HG03521 (cell line): Measurements from ENCODE around the gene SMIM24.
"Not testable (repeated sequence)": the region's sequence is repeated elsewhere in the genome, so short reads cannot be mapped to it uniquely, and the experiment has no call there.

ENCODE experiments used
- ATAC-seq: cut with Tn5 transposase; IDR thresholded peaks from one replicate; pipeline ENCODE4 v1.9.1; 2021; ENCODE audit warnings: mild to moderate bottlenecking, moderate library complexity; ENCODE audit not compliant: unreplicated experiment

SMIM24 gene

DNA sequence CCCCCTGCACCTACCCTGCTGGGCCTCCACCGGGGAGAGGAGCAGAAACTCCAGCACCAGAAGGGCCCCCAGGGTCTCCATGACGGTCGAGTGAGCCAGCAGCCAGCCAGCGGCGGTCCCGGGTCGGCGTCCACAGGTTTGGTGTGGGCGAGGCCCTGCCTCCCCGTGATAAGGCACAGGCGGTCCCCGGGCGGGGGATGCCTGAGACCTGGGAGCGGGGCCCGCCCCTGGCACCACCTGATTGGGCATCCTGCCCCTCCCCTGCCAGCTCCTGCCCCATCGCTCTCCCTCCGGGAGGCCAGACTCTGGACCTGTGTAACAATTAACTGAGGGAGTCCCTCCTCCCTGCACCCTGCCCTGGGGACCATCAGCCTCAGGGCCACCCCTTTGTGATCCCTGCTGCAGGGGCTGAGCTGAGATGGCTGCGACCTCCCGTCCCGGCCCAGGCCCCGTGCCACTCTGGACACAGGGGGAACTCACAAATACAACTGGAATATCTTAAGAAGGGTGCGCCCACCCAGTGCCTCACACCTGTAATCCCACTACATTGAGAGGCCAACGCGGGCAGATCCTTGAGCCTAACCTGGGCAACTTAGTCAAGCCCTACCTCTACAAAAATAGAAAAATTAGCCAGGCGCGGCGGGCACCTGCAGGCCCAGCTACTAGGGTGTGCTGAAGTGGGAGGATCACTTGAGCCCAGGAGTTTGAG is at the start of gene SMIM24:
TSS of gene SMIM24 (minus strand) at position 143 of the 709 bp plus-strand sequence. CDS start at position 81, 62 bp downstream.
- no peak for ATAC-seq

- ATAC-seq, result not testable (repeated sequence)
These were observed 49.0 kb upstream of the SMIM24 start for GRCh38 chr19:3529299-3529698.

- ATAC-seq, result no peak
These were observed 48.4 kb upstream of the SMIM24 start for GRCh38 chr19:3528539-3529211.

- ATAC-seq, result no peak
These were observed 47.8 kb upstream of the SMIM24 start for GRCh38 chr19:3528080-3528479.

- no peak for ATAC-seq
These were observed 47.0 kb upstream of the SMIM24 start for GRCh38 chr19:3527238-3527910.

DNA sequence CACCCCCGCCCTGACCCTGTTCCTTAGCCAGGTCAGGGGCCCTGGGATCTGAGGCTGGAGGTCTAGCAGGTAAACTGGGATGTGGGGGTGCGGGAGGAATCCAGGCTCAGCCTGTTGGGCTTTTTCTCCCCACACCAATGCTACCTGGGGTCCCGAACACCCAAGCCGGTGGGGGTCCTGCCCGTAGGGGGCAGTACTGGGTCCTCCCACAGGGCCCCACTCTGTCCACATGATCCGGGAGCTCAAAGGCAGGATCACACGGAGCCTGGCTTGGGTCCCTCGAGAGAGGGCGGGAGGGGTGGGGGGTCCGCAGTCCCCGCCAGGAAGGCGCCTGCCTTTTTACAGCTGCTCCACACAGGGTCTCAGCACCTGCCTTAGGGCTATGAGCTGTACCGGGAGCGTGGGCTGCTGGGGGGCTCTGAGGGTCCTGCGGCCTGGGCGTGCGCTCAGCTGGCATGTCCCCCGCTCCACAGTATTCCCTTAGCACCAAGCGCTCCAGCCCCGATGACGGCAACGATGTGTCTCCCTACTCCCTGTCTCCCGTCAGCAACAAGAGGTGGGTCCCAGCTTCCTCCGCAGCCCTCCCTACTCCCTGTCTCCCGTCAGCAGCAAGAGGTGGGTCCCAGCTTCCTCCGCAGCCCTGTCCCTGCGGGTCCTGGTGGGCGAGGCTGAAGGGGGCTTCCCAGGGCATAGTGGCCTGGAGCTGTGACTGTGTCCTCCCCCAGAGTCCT is 46.3 kb upstream of the SMIM24 start:
- no peak for ATAC-seq

DNA sequence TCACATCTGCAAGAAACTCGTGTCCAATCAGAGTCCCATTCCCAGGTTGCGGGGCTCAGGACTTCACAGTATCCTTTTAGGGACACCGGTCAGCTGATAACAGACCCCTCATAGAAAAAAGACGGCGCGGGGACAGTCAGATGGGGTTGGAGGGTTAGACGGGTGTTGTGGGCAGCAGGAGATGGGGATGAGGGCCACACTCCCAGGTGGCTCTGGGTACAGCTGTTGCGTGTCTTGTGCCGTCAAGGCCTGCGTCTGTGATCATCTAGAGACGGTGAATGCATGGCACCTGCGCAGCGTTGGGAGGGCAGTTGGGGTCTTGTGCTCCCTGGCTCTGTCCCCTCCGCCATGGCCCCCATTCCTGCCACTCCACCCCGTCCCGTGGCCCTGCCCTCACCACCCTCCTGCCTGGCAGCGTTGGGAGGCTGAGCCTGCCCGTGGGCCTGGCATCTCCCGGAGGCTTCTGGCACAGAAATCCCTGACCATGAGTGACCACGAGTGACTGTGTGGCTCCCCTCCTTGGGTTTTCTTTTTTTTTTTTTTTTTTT is 44.7 kb upstream of the SMIM24 start:
- ATAC-seq, result no peak

GRCh38 chr19:3524078-3524842 is 43.9 kb upstream of the SMIM24 start:
- ATAC-seq, result no peak

GRCh38 chr19:3523361-3524077 is 43.2 kb upstream of the SMIM24 start:
- no peak for ATAC-seq

DNA sequence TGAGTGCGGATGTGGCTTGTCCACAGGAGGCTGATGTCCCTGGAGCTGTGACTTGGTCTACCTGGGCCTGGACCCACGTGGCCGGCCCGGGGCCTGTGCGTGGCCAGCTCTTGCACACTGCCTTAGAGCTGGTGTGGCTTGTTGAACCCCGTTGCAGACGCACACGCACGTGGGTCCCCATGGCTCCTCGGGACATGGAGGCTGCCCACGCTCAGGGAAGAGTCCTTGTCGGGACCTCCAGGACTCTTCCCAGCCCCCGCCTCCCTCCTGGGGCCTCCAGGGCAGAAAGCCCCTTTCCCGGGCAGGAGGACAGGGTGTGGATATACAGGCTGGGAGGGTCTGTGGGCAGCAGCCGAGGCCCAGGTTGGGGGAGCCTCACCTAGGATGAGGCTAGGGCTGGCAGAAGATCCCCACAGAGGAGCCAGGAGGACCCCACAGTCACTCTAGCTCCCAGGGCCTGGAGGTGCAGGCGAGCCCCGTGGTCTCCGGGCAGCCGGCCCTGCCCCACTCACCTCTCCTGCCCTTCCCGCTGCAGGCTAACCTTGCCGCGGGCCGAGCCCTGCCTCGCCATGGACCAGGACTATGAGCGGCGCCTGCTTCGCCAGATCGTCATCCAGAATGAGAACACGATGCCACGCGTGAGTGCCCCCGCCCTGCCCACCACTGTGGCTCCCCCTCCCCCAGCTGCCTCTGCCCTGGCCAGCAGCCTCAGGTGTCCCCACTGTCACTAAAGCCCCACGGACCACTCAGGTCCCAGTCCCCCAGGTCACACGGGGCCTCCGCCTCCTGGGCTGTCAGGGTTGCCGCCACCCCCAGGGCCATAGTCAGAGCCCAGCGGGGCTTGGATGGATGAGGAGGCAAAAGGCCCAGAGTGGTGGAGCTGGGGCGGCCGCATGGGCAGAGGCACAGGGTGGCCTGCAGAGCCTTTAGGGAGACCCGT is 42.4 kb upstream of the SMIM24 start:
- no peak for ATAC-seq

DNA sequence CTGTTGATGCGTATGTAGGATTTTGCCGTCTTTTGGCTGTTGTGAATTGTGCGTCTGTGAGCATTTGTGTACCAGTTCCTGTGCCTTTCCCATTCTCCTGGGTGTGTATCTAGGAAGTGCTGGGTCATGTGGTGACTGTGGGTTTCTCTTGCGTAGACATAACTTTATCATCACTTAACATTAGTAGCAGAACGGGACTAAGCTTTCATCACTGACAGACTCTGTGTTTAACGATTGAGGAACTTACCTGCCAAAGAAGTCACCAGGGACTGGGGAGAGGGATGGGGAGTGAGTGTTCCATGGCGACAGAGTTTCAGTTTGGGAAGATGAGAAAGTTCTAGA is 40.8 kb upstream of the SMIM24 start:
- no peak for ATAC-seq

DNA sequence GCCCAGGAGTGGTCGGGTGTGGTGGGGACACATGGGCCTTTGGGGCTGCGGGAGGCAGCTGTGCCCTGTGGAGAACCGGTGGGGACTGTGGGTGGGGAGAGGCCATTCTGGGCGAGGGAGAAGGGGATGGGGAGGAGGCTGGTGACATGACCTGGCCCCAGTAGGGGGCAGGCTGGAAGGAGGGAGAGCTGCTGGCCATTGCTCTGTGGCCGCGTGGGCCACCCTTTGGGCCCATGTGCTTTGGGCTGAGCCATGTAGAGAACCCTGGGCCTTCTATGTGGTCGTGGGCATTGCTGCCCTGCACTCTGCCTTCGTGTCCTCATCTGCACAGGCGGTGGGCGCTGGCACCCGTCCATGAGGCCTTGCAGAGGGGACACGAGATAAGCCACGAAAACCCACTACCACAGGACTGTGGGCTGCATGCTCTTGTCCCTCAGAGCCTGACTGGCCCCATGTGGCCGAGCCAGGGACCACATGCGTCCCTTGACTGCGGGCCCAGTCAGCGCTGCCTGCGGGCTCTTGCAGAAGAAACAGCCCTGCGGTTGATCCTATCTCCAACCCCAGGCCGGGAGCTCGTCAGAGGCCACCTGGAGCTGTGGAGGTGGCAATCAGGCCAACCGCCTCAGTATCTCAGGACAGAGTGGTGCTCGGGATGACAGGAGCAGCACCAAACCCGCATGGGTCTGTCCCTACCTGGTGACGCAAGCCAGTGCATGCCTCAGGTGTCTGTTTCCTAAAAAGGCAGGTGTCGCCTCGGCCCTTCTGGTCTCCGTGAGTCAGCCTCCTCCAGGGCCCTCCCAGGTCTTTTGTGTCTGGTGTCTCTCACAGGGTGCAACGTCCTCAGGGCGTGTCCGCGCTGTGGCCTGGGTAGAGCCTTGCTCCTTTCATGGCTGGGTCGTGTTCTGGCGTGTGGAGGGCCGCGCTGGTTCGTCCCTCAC is 40.1 kb upstream of the SMIM24 start:
- ATAC-seq, result no peak

DNA sequence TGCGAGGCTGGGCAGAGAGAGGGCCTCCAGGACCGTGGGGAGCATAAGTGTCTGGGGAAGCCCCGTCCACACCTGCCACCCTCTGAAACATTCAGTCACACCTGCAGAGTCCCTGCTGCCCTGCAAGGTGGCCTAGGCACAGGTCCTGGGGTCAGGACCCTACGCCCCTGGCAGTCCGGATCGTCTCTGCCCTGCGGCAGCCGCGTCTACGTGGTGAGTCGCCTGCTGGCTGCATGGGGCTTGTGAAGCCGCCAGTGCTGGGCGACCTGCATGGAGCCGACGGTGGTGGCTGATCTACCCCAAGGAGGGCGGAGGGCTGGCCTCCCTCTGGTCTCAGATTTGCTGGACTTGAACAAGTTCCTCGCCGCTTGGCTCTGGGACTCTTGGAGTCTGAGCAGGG is 38.8 kb upstream of the SMIM24 start:
- no peak for ATAC-seq

- no peak for ATAC-seq
These were observed 38.3 kb upstream of the SMIM24 start for GRCh38 chr19:3518659-3519058.

- no peak for ATAC-seq
These were observed 37.9 kb upstream of the SMIM24 start for GRCh38 chr19:3518255-3518654.

- no peak for ATAC-seq
These were observed 37.3 kb upstream of the SMIM24 start for GRCh38 chr19:3517638-3518037.

DNA sequence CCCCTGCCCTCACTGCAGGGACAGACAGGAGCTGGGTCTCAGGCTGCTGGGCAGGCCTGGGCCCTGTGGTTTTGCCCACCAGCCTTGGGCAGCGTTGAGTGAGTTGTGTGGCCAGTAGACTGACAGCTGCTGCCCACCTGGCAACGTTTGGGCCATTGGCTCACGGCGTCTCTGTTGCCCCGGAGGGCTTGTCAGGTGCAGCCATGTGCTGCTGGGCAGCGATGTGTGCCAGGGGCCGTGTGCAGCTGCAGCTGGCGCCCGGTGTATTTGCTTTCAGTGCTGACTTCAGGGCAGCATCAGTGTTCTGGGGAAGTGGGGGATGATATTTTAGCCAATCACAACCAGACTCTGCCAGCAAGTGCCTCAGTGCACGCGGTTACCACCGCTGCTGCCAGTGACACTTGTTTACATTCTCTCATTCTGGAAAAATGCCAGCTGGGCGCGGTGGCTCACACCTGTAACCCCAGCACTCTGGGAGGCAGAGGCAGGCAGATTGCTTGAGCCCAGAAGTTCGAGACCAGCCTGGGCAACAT is 36.4 kb upstream of the SMIM24 start:
- ATAC-seq, result no peak
